ENCODE data around the gene C1QTNF6. TPM values are rescaled to one million over a fixed set of nuclear protein-coding genes. Genes with fewer than 3 reads are reported as not detected.

C1QTNF6 gene
- total RNA-seq, 1 experiment from 2014 or later, result 15.2 TPM

DNA sequence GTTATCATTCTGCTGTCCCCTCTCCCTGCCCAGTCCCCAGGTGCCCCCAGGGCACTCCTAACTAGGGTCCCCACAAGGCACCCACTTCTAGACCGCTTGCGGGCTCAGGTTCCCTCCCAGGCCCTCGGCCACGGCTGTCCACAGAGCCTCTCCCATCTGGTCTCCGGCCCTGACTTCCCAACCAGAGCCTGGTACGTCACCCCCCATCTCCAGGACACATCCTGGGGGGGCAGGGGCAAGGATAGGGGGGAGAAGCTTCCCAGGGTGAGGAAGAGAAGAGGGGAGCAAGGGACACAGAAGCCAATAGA is 23.8 kb upstream of the C1QTNF6 start:
- TF ChIP-seq EZH2 (IDR thresholded peaks at IDR 0.05) (no peak), YY1 (IDR thresholded peaks at IDR 0.05; ENCODE audit: extremely low read depth, insufficient replicate concordance, low read depth, low read length) (no peak), SP1 (IDR thresholded peaks at IDR 0.05; ENCODE audit: low read depth) (no peak)
- TF ChIP-seq, protein P1, sequence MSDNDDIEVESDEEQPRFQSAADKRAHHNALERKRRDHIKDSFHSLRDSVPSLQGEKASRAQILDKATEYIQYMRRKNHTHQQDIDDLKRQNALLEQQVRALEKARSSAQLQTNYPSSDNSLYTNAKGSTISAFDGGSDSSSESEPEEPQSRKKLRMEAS (IDR thresholded peaks at IDR 0.05), result no peak
- no peak overlapping the region for H3K4me2 ChIP-seq (ENCODE audit: low read length)

DNA sequence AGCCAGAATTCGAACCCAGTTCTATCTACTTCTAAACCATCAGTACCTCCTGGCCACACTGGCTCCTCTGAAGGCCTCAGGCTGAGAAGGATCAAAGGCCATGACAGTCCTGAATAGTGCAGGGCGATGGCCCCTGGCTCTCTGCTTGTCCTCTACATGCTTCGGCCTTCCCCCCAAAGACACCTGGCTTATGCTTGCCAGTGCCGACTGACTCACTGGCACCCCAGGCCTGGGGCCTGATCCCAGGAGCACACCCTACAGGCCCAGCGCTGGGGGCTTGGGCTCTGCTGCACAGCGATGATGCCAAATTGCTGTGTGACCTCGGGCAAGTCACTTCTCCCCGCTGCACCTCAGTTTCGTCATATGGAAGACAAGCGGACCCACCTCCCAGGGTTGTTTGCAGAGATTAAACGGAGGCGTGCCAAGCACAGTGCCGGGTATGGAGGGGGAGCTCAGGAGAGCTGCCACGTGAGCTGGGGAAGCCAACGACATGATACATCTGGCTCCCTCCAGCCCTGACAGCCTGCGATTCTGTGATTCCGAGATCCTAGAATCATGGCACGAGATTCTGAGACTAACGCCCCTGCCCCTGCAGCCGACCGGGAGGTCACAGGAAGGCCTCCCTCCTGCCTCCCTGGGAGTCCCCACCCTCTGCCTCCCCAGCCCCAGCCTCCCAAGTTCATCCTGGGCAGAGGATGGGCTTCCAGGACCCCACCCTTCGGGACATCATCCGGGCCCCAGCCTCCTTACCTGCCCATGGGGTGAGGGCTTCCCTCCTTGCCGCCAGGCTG is 23.2 kb upstream of the C1QTNF6 start:
- H2AFZ ChIP-seq (ENCODE audit: low read depth, low read length, poor library complexity, severe bottlenecking), result no peak overlapping the region
- ChIA-PET RAD21 (ENCODE audit: low non-redundant PET in 1 of 2, low total read pairs in 2 of 2, uncharacterized antibody in 2 of 2, unreplicated experiment in 2 of 2) (no interaction called here), CTCF (interaction anchor here (0.9 kb wide), 1 partner anchor 11 kb away, joined by 4 read pairs; no protein-coding TSS in a partner anchor), POLR2A (no interaction called here)
- H3K9me3 ChIP-seq (ENCODE audit: control insufficient read depth in 1 of 2, insufficient read depth in 1 of 2, low read depth in 1 of 2, low read length in 2 of 2), result no peaks in the 10 kb centered on the region
- no peak overlapping the region for H3K4me2 ChIP-seq (ENCODE audit: low read length)
- no peak overlapping the region for H3K4me3 ChIP-seq (replicated peaks in 1 of 2; ENCODE audit: low read depth in 1 of 2, low read length in 2 of 2)
- no peaks in the 10 kb centered on the region for H4K20me1 ChIP-seq (ENCODE audit: insufficient read depth)
- no peak for DNase-seq (ENCODE audit: low read depth, low spot score)
- intact Hi-C loops (cut with micrococcal nuclease), result no loop called here
- H3K27ac ChIP-seq (ENCODE audit: low read depth, low read length), result no peak overlapping the region
- no peaks in the 10 kb centered on the region for H3K9me2 ChIP-seq (ENCODE audit: insufficient read depth)
- H3K9ac ChIP-seq (ENCODE audit: low read length), result no peak overlapping the region
- H3K27me3 ChIP-seq (ENCODE audit: insufficient read depth, low read length), result no peaks in the 10 kb centered on the region
- ATAC-seq, result no peak
- no peaks in the 10 kb centered on the region for H3K4me1 ChIP-seq (ENCODE audit: control insufficient read depth in 1 of 2, insufficient read depth in 2 of 2, low read length in 2 of 2)
- BruUV-seq (replicated peaks), result no TSS peak
- H3K79me2 ChIP-seq (ENCODE audit: insufficient read depth, low read length), result no peaks in the 10 kb centered on the region
- TF ChIP-seq POLR2AphosphoS5 (IDR thresholded peaks at IDR 0.05; ENCODE audit: low read depth, low read length) (no peak), ELF1 (IDR thresholded peaks at IDR 0.05; ENCODE audit: borderline replicate concordance, low read depth) (no peak)
- H3K36me3 ChIP-seq (ENCODE audit: control insufficient read depth in 1 of 2, insufficient read depth in 2 of 2, low read length in 2 of 2), result no peaks in the 10 kb centered on the region

More for the DNA sequence above, 23.8 kb upstream of the C1QTNF6 start:
- H3K9me2 ChIP-seq (ENCODE audit: insufficient read depth), result no peaks in the 10 kb centered on the region
- CTCF ChIA-PET, result no interaction called here
- H3K9ac ChIP-seq (ENCODE audit: low read length), result no peak overlapping the region
- intact Hi-C loops (cut with micrococcal nuclease), result no loop called here
- no TSS peak for BruUV-seq (replicated peaks)
- ATAC-seq (no peak), DNase-seq (ENCODE audit: low read depth, low spot score) (no peak)
- H3K4me3 ChIP-seq (replicated peaks in 1 of 2; ENCODE audit: low read depth in 1 of 2, low read length in 2 of 2), result no peak overlapping the region
- no peak overlapping the region for H3K27ac ChIP-seq (ENCODE audit: low read depth, low read length)
- no peaks in the 10 kb centered on the region for H3K9me3 ChIP-seq (ENCODE audit: control insufficient read depth in 1 of 2, insufficient read depth in 1 of 2, low read depth in 1 of 2, low read length in 2 of 2)
- RAD21 ChIA-PET (ENCODE audit: low non-redundant PET in 1 of 2, low total read pairs in 2 of 2, uncharacterized antibody in 2 of 2, unreplicated experiment in 2 of 2), result no interaction called here
- H3K4me1 ChIP-seq (ENCODE audit: control insufficient read depth in 1 of 2, insufficient read depth in 2 of 2, low read length in 2 of 2), result no peaks in the 10 kb centered on the region
- H3K27me3 ChIP-seq (ENCODE audit: insufficient read depth, low read length), result no peaks in the 10 kb centered on the region
- no peak overlapping the region for H2AFZ ChIP-seq (ENCODE audit: low read depth, low read length, poor library complexity, severe bottlenecking)
- H4K20me1 ChIP-seq (ENCODE audit: insufficient read depth), result no peaks in the 10 kb centered on the region
- POLR2A ChIA-PET, result no interaction called here
- no peaks in the 10 kb centered on the region for H3K79me2 ChIP-seq (ENCODE audit: insufficient read depth, low read length)
- no peaks in the 10 kb centered on the region for H3K36me3 ChIP-seq (ENCODE audit: control insufficient read depth in 1 of 2, insufficient read depth in 2 of 2, low read length in 2 of 2)

All from HCT116 (cell line).